Ishikawa (cell line): ENCODE measurements around the gene MYLK4.

Experiments
- CEBPB ChIP-seq: IDR thresholded peaks from 2 replicates; pipeline ENCODE4 v1.6.1; 2012
- CREB1 ChIP-seq: IDR thresholded peaks from 2 replicates; pipeline ENCODE4 v1.6.1; 2012; ENCODE audit warnings: low read depth
- EP300 ChIP-seq: IDR thresholded peaks from 2 replicates; pipeline ENCODE4 v1.6.1; 2012; ENCODE audit warnings: borderline replicate concordance
- MAX ChIP-seq: IDR thresholded peaks from 2 replicates; pipeline ENCODE4 v1.6.1; 2012
- RAD21 ChIP-seq: IDR thresholded peaks from 2 replicates; pipeline ENCODE4 v1.6.1; 2012; ENCODE audit warnings: low read depth
- REST ChIP-seq: IDR thresholded peaks from 2 replicates; pipeline ENCODE4 v1.6.1; 2012; ENCODE audit warnings: low read depth, mild to moderate bottlenecking
- TAF1 ChIP-seq: IDR thresholded peaks from 2 replicates; pipeline ENCODE4 v1.6.1; 2012; ENCODE audit warnings: low read depth, mild to moderate bottlenecking
- TCF12 ChIP-seq: IDR thresholded peaks from 2 replicates; pipeline ENCODE4 v1.6.1; 2012; ENCODE audit warnings: low read depth
- USF1 ChIP-seq: IDR thresholded peaks from 2 replicates; pipeline ENCODE4 v1.6.1; 2012
- YY1 ChIP-seq: IDR thresholded peaks from 2 replicates; pipeline ENCODE4 v1.6.1; 2012; ENCODE audit warnings: low read depth
- ZBTB7A ChIP-seq: IDR thresholded peaks from 2 replicates; pipeline ENCODE4 v1.6.1; 2012; ENCODE audit warnings: low read depth

- no peak for TF ChIP-seq ZBTB7A
- no peak for TF ChIP-seq TAF1
- TF ChIP-seq CREB1: no peak
- TF ChIP-seq TCF12: no peak
- TF ChIP-seq MAX: no peak
- no peak for TF ChIP-seq RAD21
- no peak for TF ChIP-seq USF1
- no peak for TF ChIP-seq EP300
- no peak for TF ChIP-seq CEBPB
- no peak for TF ChIP-seq REST
- TF ChIP-seq YY1: no peak
Measured at GRCh38 chr6:2763876-2764540, 13.3 kb upstream of the MYLK4 start.
